ENCODE results near the gene TCF4. TPM values are rescaled to one million over a fixed set of nuclear protein-coding genes. Genes with fewer than 3 reads are reported as not detected.

The TCF4 gene
- total and polyA plus RNA-seq, 4 donors: 4.3 to 15.3 (median 11.5) TPM

GRCh38 chr18:55227771-55228170, 360.2 kb downstream of the TCF4 start:
- Histone ChIP-seq H3K9ac (ENCODE audit: low read depth in 1 of 2, low read length in 2 of 2) (no peak overlapping the region), H3K27ac (ENCODE audit: low read depth in 1 of 2, low read length in 2 of 2) (no peak overlapping the region), H3K9me3 (ENCODE audit: control insufficient read depth in 4 of 4, low read length in 3 of 4) (no peaks in the 10 kb centered on the region), H3K27me3 (ENCODE audit: control insufficient read depth in 4 of 4, insufficient read depth in 4 of 4, low read length in 3 of 4) (no peaks in the 10 kb centered on the region), H3K4me3 (ENCODE audit: low read depth in 1 of 3, low read length in 3 of 3) (no peak overlapping the region), H3K36me3 (ENCODE audit: control insufficient read depth in 4 of 4, insufficient read depth in 3 of 4, low read depth in 1 of 4, low read length in 3 of 4) (peaks cover 0 to 6% (median 1%) of the 10 kb centered on the region in 4 donors), H3K4me1 (ENCODE audit: control insufficient read depth in 4 of 4, insufficient read depth in 4 of 4, low read length in 3 of 4) (no peaks in the 10 kb centered on the region)
- 86% methylated on average over 3 of the region's 3 CpGs for WGBS
- TF ChIP-seq RAD21 (IDR thresholded peaks at IDR 0.05) (no peak), ATF3 (IDR thresholded peaks at IDR 0.05) (no peak), FOXA1 (IDR thresholded peaks at IDR 0.05) (no peak), ZBTB33 (IDR thresholded peaks at IDR 0.05) (no peak), MAX (IDR thresholded peaks at IDR 0.05) (no peak), TAF1 (conservative IDR thresholded peaks at IDR 0.05) (no peak), NR2F2 (IDR thresholded peaks at IDR 0.05) (no peak), FOXA2 (IDR thresholded peaks at IDR 0.05) (no peak), SP1 (IDR thresholded peaks at IDR 0.05) (no peak), JUND (IDR thresholded peaks at IDR 0.05) (no peak)
- no peak for DNase-seq (ENCODE audit: low spot score)

- TF ChIP-seq SP1 (IDR thresholded peaks at IDR 0.05) (no peak), YY1 (IDR thresholded peaks at IDR 0.05) (no peak)
- 84% methylated on average over 2 of the region's 2 CpGs for WGBS
- no peaks in the 10 kb centered on the region for H3K27me3 ChIP-seq (ENCODE audit: control insufficient read depth in 4 of 4, insufficient read depth in 4 of 4, low read length in 3 of 4)
These were observed 361.9 kb downstream of the TCF4 start for GRCh38 chr18:55226044-55226443.

GRCh38 chr18:55224086-55224625, 363.8 kb downstream of the TCF4 start:
- Histone ChIP-seq H3K4me3 (ENCODE audit: low read depth in 1 of 3, low read length in 3 of 3) (no peak overlapping the region), H3K27ac (ENCODE audit: low read depth in 1 of 2, low read length in 2 of 2) (no peak overlapping the region), H3K36me3 (ENCODE audit: control insufficient read depth in 4 of 4, insufficient read depth in 3 of 4, low read depth in 1 of 4, low read length in 3 of 4) (peaks cover 0 to 3% (median 1%) of the 10 kb centered on the region in 4 donors), H3K27me3 (ENCODE audit: control insufficient read depth in 4 of 4, insufficient read depth in 4 of 4, low read length in 3 of 4) (no peaks in the 10 kb centered on the region), H3K9ac (ENCODE audit: low read depth in 1 of 2, low read length in 2 of 2) (no peak overlapping the region), H3K9me3 (ENCODE audit: control insufficient read depth in 4 of 4, low read length in 3 of 4) (no peaks in the 10 kb centered on the region), H3K4me1 (ENCODE audit: control insufficient read depth in 4 of 4, insufficient read depth in 4 of 4, low read length in 3 of 4) (no peaks in the 10 kb centered on the region)
- TF ChIP-seq FOXA2 (IDR thresholded peaks at IDR 0.05) (no peak), FOXA1 (IDR thresholded peaks at IDR 0.05) (no peak), YY1 (IDR thresholded peaks at IDR 0.05) (no peak), HNF4G (IDR thresholded peaks at IDR 0.05) (no peak), CTCF (IDR thresholded peaks at IDR 0.05; ENCODE audit: low read depth, low read length, missing input control) (no peak), EGR1 (IDR thresholded peaks at IDR 0.05; ENCODE audit: low read depth in 2 of 2) (no peak), RXRA (IDR thresholded peaks at IDR 0.05) (no peak), NR2F2 (IDR thresholded peaks at IDR 0.05) (no peak)
- 85% methylated on average over 1 of the region's 1 CpG for WGBS
- no peak for DNase-seq (ENCODE audit: low spot score)

More at GRCh38 chr18:55226044-55226443, 361.9 kb downstream of the TCF4 start:
- H3K9me3 ChIP-seq (ENCODE audit: control insufficient read depth in 4 of 4, low read length in 3 of 4): no peaks in the 10 kb centered on the region
- no peak overlapping the region for H3K27ac ChIP-seq (ENCODE audit: low read depth in 1 of 2, low read length in 2 of 2)
- H3K4me1 ChIP-seq (ENCODE audit: control insufficient read depth in 4 of 4, insufficient read depth in 4 of 4, low read length in 3 of 4): no peaks in the 10 kb centered on the region
- H3K9ac ChIP-seq (ENCODE audit: low read depth in 1 of 2, low read length in 2 of 2): no peak overlapping the region
- DNase-seq (ENCODE audit: low spot score): no peak
- peaks cover 0 to 3% (median 1%) of the 10 kb centered on the region in 4 donors for H3K36me3 ChIP-seq (ENCODE audit: control insufficient read depth in 4 of 4, insufficient read depth in 3 of 4, low read depth in 1 of 4, low read length in 3 of 4)
- no peak overlapping the region for H3K4me3 ChIP-seq (ENCODE audit: low read depth in 1 of 3, low read length in 3 of 3)
